ENCODE measurements around the gene RAD51B. TPM values are rescaled to one million over a fixed set of nuclear protein-coding genes. Genes with fewer than 3 reads are reported as not detected.

The RAD51B gene
- total RNA-seq, 6 experiments from 2014 or later: 2.7 to 5.8 (median 4.3) TPM

DNA sequence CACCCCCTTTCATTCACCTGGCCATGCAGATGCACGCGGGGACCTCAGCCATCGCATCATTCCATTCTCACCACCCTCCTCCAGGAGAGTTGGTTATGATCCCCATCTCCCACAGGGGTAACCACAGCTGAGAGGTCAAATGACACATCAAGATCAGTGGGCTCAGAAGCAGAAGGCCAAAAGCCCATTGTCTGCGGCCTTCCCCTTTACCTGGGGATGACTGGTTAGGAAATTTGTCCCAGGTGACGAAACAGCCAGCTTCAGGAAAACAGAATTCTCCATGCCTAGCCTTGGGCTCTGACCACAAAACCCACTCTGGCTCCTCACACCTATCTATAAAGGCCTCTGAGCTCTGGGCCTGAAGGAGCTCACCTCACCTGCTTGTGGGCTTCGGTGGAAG is 937.2 kb downstream of the RAD51B start:
- H3K4me1 ChIP-seq: peaks cover 0 to 26% (median 7%) of the 10 kb centered on the region in 4 donors

DNA sequence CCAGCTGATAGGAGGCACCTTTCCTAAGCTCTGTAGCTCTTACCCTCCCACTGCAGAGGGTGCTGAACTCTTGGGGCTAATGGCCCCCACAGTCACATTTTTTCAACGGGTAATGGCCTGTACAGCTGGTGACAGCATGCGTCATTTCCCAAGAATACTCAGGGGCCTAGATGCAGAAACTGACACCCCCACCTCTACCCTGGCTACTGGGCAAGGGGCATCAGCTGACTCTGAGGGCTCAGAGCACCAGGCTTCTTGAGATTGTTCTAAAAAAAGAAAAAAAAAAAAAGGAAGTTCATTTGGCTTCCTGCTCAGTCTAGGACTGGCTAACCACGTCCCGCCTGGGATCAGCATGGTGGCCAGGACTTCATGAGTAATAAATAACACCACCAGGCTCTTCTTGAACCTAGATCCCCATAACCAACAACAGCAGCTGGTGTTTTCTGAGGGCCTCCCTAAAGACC is 938.1 kb downstream of the RAD51B start:
- Histone ChIP-seq H3K4me1 (peaks cover 0 to 30% (median 7%) of the 10 kb centered on the region in 4 donors), H3K27me3 (no peaks in the 10 kb centered on the region), H3K4me3 (no peak overlapping the region), H3K27ac (peak overlapping the region; percentile 24 to 51 (median 27)), H3K36me3 (no peaks in the 10 kb centered on the region), H3K9me3 (no peaks in the 10 kb centered on the region)
- DNase-seq (peak in 1 of 3 donors; percentile 40), ATAC-seq (peak; percentile 67 to 79 (median 74))
- TF ChIP-seq, protein P1, sequence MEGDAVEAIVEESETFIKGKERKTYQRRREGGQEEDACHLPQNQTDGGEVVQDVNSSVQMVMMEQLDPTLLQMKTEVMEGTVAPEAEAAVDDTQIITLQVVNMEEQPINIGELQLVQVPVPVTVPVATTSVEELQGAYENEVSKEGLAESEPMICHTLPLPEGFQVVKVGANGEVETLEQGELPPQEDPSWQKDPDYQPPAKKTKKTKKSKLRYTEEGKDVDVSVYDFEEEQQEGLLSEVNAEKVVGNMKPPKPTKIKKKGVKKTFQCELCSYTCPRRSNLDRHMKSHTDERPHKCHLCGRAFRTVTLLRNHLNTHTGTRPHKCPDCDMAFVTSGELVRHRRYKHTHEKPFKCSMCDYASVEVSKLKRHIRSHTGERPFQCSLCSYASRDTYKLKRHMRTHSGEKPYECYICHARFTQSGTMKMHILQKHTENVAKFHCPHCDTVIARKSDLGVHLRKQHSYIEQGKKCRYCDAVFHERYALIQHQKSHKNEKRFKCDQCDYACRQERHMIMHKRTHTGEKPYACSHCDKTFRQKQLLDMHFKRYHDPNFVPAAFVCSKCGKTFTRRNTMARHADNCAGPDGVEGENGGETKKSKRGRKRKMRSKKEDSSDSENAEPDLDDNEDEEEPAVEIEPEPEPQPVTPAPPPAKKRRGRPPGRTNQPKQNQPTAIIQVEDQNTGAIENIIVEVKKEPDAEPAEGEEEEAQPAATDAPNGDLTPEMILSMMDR (IDR thresholded peaks at IDR 0.05): no peak
- TF ChIP-seq POLR2A (IDR thresholded peaks at IDR 0.05): no peak
- 32% methylated on average over 4 of the region's 4 CpGs for WGBS (ENCODE audit: insufficient coverage, low coverage, low lambda C conversion rate, missing lambda C conversion rate)
- intact Hi-C loops (cut with DNase I): no loop called here

More for the DNA sequence above, 937.2 kb downstream of the RAD51B start:
- Histone ChIP-seq H3K9me3 (no peaks in the 10 kb centered on the region), H3K27me3 (no peaks in the 10 kb centered on the region), H3K36me3 (no peaks in the 10 kb centered on the region), H3K27ac (no peak overlapping the region), H3K4me3 (no peak overlapping the region)
- ATAC-seq (no peak), DNase-seq (no peak)
- 96% methylated on average over 4 of the region's 6 CpGs for WGBS (ENCODE audit: insufficient coverage, low coverage, low lambda C conversion rate, missing lambda C conversion rate)
- TF ChIP-seq POLR2A (IDR thresholded peaks at IDR 0.05): no peak
- TF ChIP-seq, protein P1 (IDR thresholded peaks at IDR 0.05): no peak
- intact Hi-C loops (cut with DNase I): no loop called here

DNA sequence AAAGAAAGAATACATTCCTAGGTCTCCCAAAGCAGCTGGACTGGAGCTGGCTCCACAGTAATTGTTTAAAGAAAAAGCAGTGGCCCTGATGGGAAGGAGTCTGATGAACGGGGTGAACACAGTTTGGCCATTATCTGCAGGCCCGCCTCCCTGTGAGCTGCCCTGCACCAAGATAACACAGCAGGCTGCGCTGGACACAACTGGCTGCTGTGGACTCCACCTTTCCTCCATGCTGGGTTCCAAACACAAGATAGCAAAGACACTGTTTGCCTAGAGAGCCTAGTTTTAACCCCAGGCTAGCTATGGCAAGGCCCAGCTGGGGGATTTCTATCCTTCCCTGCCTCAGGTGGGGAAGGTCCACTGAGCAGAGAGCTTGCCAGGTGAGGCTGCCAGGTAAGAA is 938.7 kb downstream of the RAD51B start:
- Histone ChIP-seq H3K27ac (peak overlapping the region; percentile 24 to 51 (median 27)), H3K4me1 (peaks cover 0 to 36% (median 8%) of the 10 kb centered on the region in 4 donors), H3K27me3 (no peaks in the 10 kb centered on the region), H3K9me3 (no peaks in the 10 kb centered on the region), H3K36me3 (no peaks in the 10 kb centered on the region), H3K4me3 (no peak overlapping the region)
- WGBS (ENCODE audit: insufficient coverage, low coverage, low lambda C conversion rate, missing lambda C conversion rate): 45% methylated on average over 3 of the region's 3 CpGs
- intact Hi-C loops (cut with DNase I): no loop called here
- TF ChIP-seq, protein P1 (IDR thresholded peaks at IDR 0.05): no peak
- no peak for TF ChIP-seq POLR2A (IDR thresholded peaks at IDR 0.05)
- no peak for ATAC-seq
- no peak for DNase-seq

DNA sequence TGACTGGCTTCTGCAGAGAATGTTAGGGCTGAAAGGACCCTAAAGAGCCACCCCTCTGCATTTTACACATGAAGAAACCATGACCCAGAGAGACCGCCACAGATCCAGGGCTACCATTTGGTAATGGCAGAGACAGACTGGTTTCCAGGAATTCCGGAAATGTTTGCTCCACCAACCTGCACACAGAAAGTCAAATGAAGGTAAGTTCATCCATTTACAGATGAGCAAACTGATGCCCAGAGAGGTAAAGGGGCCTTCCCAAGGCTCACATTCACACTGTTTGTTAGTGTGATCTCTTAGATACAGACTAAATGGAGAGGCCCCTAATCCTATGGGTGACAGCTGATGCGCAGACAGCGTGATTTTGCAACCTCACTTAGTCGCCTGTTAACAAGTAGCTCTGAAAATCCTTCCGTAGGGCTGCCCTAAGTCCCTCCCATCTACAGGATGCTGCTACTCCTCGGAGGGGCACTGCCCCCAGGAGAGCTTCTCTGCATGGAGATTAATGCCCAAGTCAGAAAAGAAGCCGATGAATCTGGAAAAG is 939.5 kb downstream of the RAD51B start:
- H3K27ac ChIP-seq: no peak overlapping the region
- intact Hi-C loops (cut with DNase I): no loop called here
- H3K9me3 ChIP-seq: no peaks in the 10 kb centered on the region
- H3K36me3 ChIP-seq: no peaks in the 10 kb centered on the region
- TF ChIP-seq, protein P1 (IDR thresholded peaks at IDR 0.05): no peak
- no peak for TF ChIP-seq POLR2A (IDR thresholded peaks at IDR 0.05)
- ATAC-seq: no peak
- H3K27me3 ChIP-seq: no peaks in the 10 kb centered on the region
- H3K4me1 ChIP-seq: peaks cover 0 to 44% (median 12%) of the 10 kb centered on the region in 4 donors
- H3K4me3 ChIP-seq: no peak overlapping the region
- DNase-seq: no peak
- WGBS (ENCODE audit: insufficient coverage, low coverage, low lambda C conversion rate, missing lambda C conversion rate): 91% methylated on average over 8 of the region's 8 CpGs
